Neural progenitor cell (in vitro differentiated cells): ENCODE measurements around the gene PSD2. TPM values are rescaled to one million over a fixed set of nuclear protein-coding genes. Genes with fewer than 3 reads are reported as not detected.

Source experiments
- DNase-seq: peaks from one replicate; pipeline ENCODE4 v3.0.0-alpha.2; 2016; ENCODE audit warnings: low spot score
- H2AFZ ChIP-seq: fragments of 200-600 bp; sonication (generic); replicated peaks from 2 replicates; pipeline ENCODE4 v1.6.1; 2016; ENCODE audit warnings: antibody characterized with exemption
- H3F3A ChIP-seq: fragments of 200-600 bp; sonication (generic); 2 replicates; pipeline ENCODE4 v1.6.1; 2016; ENCODE audit warnings: antibody characterized with exemption, low read depth
- H3K27ac ChIP-seq: fragments of 200-600 bp; sonication (generic); 2 replicates; pipeline ENCODE4 v1.5.1; 2016; ENCODE audit warnings: mild to moderate bottlenecking
- H3K27me3 ChIP-seq: fragments of 200-600 bp; sonication (generic); 2 replicates; pipeline ENCODE4 v1.6.1; 2016; ENCODE audit warnings: mild to moderate bottlenecking, moderate library complexity
- H3K36me3 ChIP-seq: fragments of 200-600 bp; sonication (generic); 2 replicates; pipeline ENCODE4 v1.5.1; 2016
- H3K4me1 ChIP-seq: fragments of 200-600 bp; sonication (generic); 2 replicates; pipeline ENCODE4 v1.6.1; 2016; ENCODE audit warnings: mixed run types
- H3K4me2 ChIP-seq: fragments of 200-600 bp; sonication (generic); 2 replicates; pipeline ENCODE4 v1.6.1; 2016
- H3K4me3 ChIP-seq: fragments of 200-600 bp; sonication (generic); 2 replicates; pipeline ENCODE4 v1.5.1; 2016
- H3K79me2 ChIP-seq: fragments of 200-600 bp; sonication (generic); 2 replicates; pipeline ENCODE4 v1.6.1; 2016; ENCODE audit warnings: low read depth
- H3K9ac ChIP-seq: fragments of 200-600 bp; sonication (generic); 2 replicates; pipeline ENCODE4 v1.6.1; 2016
- H3K9me3 ChIP-seq: fragments of 200-600 bp; sonication (generic); 2 replicates; pipeline ENCODE4 v1.5.1; 2016; ENCODE audit warnings: low read depth
- H4K20me1 ChIP-seq: fragments of 200-600 bp; sonication (generic); 2 replicates; pipeline ENCODE4 v1.6.1; 2016; ENCODE audit warnings: low read depth
- H3K27ac Mint-ChIP-seq: 3 replicates; pipeline ENCODE4 v1.8.0; 2021; ENCODE audit warnings: mixed read lengths
- H3K27me3 Mint-ChIP-seq: 2 replicates; pipeline ENCODE4 v1.8.0; 2022; ENCODE audit warnings: low read depth, mild to moderate bottlenecking, inconsistent platforms, moderate library complexity, mixed read lengths; ENCODE audit not compliant: insufficient read depth
- H3K36me3 Mint-ChIP-seq: 3 replicates; pipeline ENCODE4 v1.8.0; 2021; ENCODE audit warnings: mixed read lengths
- H3K4me1 Mint-ChIP-seq: 3 replicates; pipeline ENCODE4 v1.8.0; 2021; ENCODE audit warnings: mixed read lengths
- H3K4me3 Mint-ChIP-seq: 3 replicates; pipeline ENCODE4 v1.8.0; 2021; ENCODE audit warnings: mild to moderate bottlenecking, moderate library complexity, mixed read lengths
- H3K9me3 Mint-ChIP-seq: 3 replicates; pipeline ENCODE4 v1.8.0; 2020; ENCODE audit warnings: mixed read lengths
- EZH2 ChIP-seq: fragments of 200-600 bp; sonication (generic); IDR thresholded peaks from 2 replicates; pipeline ENCODE4 v1.6.1; 2017; ENCODE audit warnings: antibody characterized with exemption, mild to moderate bottlenecking, moderate library complexity
- EZH2phosphoT487 ChIP-seq: fragments of 200-600 bp; sonication (generic); IDR thresholded peaks from 2 replicates; pipeline ENCODE4 v1.6.1; 2017; ENCODE audit warnings: antibody characterized with exemption
- total RNA-seq: library from RNA; depleted of rRNA; stranded (reverse); fragments of >200 nt; gene quantifications from 2 replicates; pipeline ENCODE4 v1.2.3, GENCODE V29; 2015; ENCODE audit warnings: low replicate concordance
- TF ChIP-seq, protein P1 (sequence below): fragments of 200-600 bp; sonication (generic); IDR thresholded peaks from 2 replicates; pipeline ENCODE4 v1.5.1; 2017; ENCODE audit warnings: antibody characterized with exemption, mild to moderate bottlenecking

The PSD2 gene
- total RNA-seq, 1 donor from 2014 or later, result 0.09 TPM

- Histone ChIP-seq H3K36me3 (no peaks in the 10 kb centered on the region), H4K20me1 (peaks cover 35% of the 10 kb centered on the region), H3F3A (peaks cover 7% of the 10 kb centered on the region), H3K27ac (no peak overlapping the region), H3K9ac (no peak overlapping the region), H3K4me1 (peaks cover 13% of the 10 kb centered on the region), H3K4me3 (no peak overlapping the region), H3K9me3 (no peaks in the 10 kb centered on the region), H3K4me2 (no peak overlapping the region), H2AFZ (no peak overlapping the region), H3K27me3 (peaks cover 100% of the 10 kb centered on the region), H3K79me2 (no peaks in the 10 kb centered on the region)
- Mint-ChIP-seq H3K36me3 (no peaks in the 10 kb centered on the region), H3K27ac (no peak overlapping the region), H3K27me3 (peaks cover 54% of the 10 kb centered on the region), H3K9me3 (no peaks in the 10 kb centered on the region), H3K4me1 (peaks cover 6% of the 10 kb centered on the region), H3K4me3 (no peak overlapping the region)
- no peak for DNase-seq
- TF ChIP-seq, protein P1, sequence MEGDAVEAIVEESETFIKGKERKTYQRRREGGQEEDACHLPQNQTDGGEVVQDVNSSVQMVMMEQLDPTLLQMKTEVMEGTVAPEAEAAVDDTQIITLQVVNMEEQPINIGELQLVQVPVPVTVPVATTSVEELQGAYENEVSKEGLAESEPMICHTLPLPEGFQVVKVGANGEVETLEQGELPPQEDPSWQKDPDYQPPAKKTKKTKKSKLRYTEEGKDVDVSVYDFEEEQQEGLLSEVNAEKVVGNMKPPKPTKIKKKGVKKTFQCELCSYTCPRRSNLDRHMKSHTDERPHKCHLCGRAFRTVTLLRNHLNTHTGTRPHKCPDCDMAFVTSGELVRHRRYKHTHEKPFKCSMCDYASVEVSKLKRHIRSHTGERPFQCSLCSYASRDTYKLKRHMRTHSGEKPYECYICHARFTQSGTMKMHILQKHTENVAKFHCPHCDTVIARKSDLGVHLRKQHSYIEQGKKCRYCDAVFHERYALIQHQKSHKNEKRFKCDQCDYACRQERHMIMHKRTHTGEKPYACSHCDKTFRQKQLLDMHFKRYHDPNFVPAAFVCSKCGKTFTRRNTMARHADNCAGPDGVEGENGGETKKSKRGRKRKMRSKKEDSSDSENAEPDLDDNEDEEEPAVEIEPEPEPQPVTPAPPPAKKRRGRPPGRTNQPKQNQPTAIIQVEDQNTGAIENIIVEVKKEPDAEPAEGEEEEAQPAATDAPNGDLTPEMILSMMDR, result no peak
Observed at GRCh38 chr5:139797335-139797734, 1.7 kb downstream of the PSD2 start.

- no peak overlapping the region for H3K4me3 ChIP-seq
- H3K9me3 Mint-ChIP-seq, result no peaks in the 10 kb centered on the region
- peaks cover 100% of the 10 kb centered on the region for H3K27me3 ChIP-seq
- no peaks in the 10 kb centered on the region for H3K36me3 ChIP-seq
- H3F3A ChIP-seq, result peaks cover 7% of the 10 kb centered on the region
- no peak overlapping the region for H2AFZ ChIP-seq
- H3K79me2 ChIP-seq, result no peaks in the 10 kb centered on the region
- no peak overlapping the region for H3K27ac Mint-ChIP-seq
- no peaks in the 10 kb centered on the region for H3K9me3 ChIP-seq
- peaks cover 6% of the 10 kb centered on the region for H3K4me1 Mint-ChIP-seq
- no peak overlapping the region for H3K4me2 ChIP-seq
- DNase-seq, result no peak
- H3K27ac ChIP-seq, result no peak overlapping the region
- H3K9ac ChIP-seq, result no peak overlapping the region
- peaks cover 13% of the 10 kb centered on the region for H3K4me1 ChIP-seq
- H3K27me3 Mint-ChIP-seq, result peaks cover 55% of the 10 kb centered on the region
- H3K36me3 Mint-ChIP-seq, result no peaks in the 10 kb centered on the region
- H4K20me1 ChIP-seq, result peaks cover 35% of the 10 kb centered on the region
- no peak overlapping the region for H3K4me3 Mint-ChIP-seq
- TF ChIP-seq, protein P1, result no peak
- no peak for TF ChIP-seq EZH2
- TF ChIP-seq EZH2phosphoT487, result no peak
Observed at GRCh38 chr5:139797856-139798510, 2.4 kb downstream of the PSD2 start.

- H3K4me2 ChIP-seq, result no peak overlapping the region
- H3K9me3 ChIP-seq, result no peaks in the 10 kb centered on the region
- H3K79me2 ChIP-seq, result no peaks in the 10 kb centered on the region
- TF ChIP-seq, protein P1, result no peak
- TF ChIP-seq EZH2phosphoT487 (no peak), EZH2 (no peak)
- H3K4me3 ChIP-seq, result no peak overlapping the region
- peaks cover 6% of the 10 kb centered on the region for H3K4me1 Mint-ChIP-seq
- peaks cover 7% of the 10 kb centered on the region for H3F3A ChIP-seq
- no peak overlapping the region for H3K4me3 Mint-ChIP-seq
- no peak overlapping the region for H3K27ac ChIP-seq
- H3K27me3 ChIP-seq, result peaks cover 99% of the 10 kb centered on the region
- no peak for DNase-seq
- no peak overlapping the region for H3K9ac ChIP-seq
- H3K4me1 ChIP-seq, result peaks cover 13% of the 10 kb centered on the region
- H3K36me3 Mint-ChIP-seq, result no peaks in the 10 kb centered on the region
- H2AFZ ChIP-seq, result no peak overlapping the region
- no peaks in the 10 kb centered on the region for H3K9me3 Mint-ChIP-seq
- H3K27ac Mint-ChIP-seq, result no peak overlapping the region
- peaks cover 31% of the 10 kb centered on the region for H4K20me1 ChIP-seq
- no peaks in the 10 kb centered on the region for H3K36me3 ChIP-seq
- H3K27me3 Mint-ChIP-seq, result peaks cover 49% of the 10 kb centered on the region
Observed at GRCh38 chr5:139798883-139799282, 3.3 kb downstream of the PSD2 start.
